Motor neuron (in vitro differentiated cells): Measurements from ENCODE around the gene TMEM235. TPM values are rescaled to one million over a fixed set of nuclear protein-coding genes. Genes with fewer than 3 reads are reported as not detected.
A peak's percentile ranks its signal among the peaks of the same experiment; 100 is the strongest.
"Not testable (repeated sequence)": the region's sequence is repeated elsewhere in the genome, so short reads cannot be mapped to it uniquely, and the experiment has no call there.

Source experiments
- ATAC-seq, 8 experiments: fragments of 200-7000 bp; cut with Tn5 transposase; replicated peaks in 6 of 8; 2 replicates each; pipeline ENCODE4 v1.8.0; 2021; ENCODE audit warnings: mild to moderate bottlenecking in 8 of 8, moderate library complexity in 8 of 8
- H3K27ac ChIP-seq, 2 donors: fragments of 250-450 bp; sonication (Bioruptor Pico); 2 replicates each; pipeline ENCODE4 v1.9.0; 2021; ENCODE audit warnings: antibody characterized with exemption in 2 of 2, mild to moderate bottlenecking in 2 of 2, moderate library complexity in 1 of 2
- H3K4me1 ChIP-seq, 2 donors: fragments of 250-450 bp; sonication (Bioruptor Pico); replicated peaks in 1 of 2; 2 replicates each; pipeline ENCODE4 v1.6.1; 2021; ENCODE audit warnings: antibody characterized with exemption in 2 of 2, mild to moderate bottlenecking in 2 of 2, moderate library complexity in 1 of 2
- H3K4me3 ChIP-seq, 5 donors: fragments of 250-450 bp; sonication (Bioruptor Pico); 2 replicates each; pipeline ENCODE4 v1.9.0; 2021; ENCODE audit warnings: antibody characterized with exemption in 5 of 5, mild to moderate bottlenecking in 5 of 5, moderate library complexity in 4 of 5
- WGBS, 10 experiments: fragments of 450-650 bp; shearing (Covaris generic); methylation state at CpG; one replicate each; pipeline ENCODE4 v1.0.0; 2022; 5-methylcytosine and 5-hydroxymethylcytosine counted together
- in situ Hi-C, 9 experiments: fragments of 400-800 bp; cut with MboI; loops; one replicate each; pipeline ENCODE4 v1.15.0; 2021; ENCODE audit warnings: low sequenced_read_pairs in 9 of 9, low pct_unique_long_range_greater_than_20kb in 2 of 9; ENCODE audit not compliant: unreplicated experiment in 9 of 9
- total RNA-seq, 8 experiments: library from RNA; unstranded; fragments of 300-600 nt; gene quantifications; 2 replicates each; pipeline versions ENCODE4 v1.2.3 to v1.2.4, GENCODE V29; 2022

TMEM235 gene
- total RNA-seq, 8 experiments from 2014 or later, result 0.13 to 0.66 (median 0.31) TPM; not detected in 5

DNA sequence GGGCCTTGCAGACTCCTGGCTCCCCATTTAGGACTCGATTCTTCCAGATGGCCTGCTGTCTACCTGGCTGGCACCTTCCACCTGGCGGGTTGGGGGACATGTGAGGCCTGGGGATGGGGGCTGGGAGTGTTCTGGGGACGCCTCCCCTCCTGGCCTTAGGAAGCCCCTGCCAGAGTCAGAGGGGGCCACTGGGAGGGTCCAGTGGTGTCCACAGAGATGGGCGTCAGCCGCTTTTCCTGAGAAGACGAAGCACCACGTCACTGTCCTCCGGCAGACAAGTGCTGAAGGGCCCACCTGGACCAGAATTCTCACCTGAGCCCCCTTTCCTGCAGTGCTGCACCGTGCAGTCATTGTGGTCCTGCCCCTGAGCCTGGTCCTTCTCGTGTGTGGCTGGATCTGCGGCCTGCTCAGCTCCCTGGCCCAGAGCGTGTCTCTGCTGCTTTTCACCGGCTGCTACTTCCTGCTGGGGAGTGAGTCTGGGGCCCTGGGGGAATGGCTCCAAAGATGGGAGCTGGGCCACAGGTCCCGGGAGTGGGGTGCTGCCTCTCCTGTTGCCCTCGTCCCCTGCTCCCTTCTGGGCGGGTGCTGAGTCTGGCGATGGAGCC lies 2.9 kb downstream of the TMEM235 start:
- whole genome bisulfite sequencing, 10 experiments, result 70 to 100% (median 81%) methylated on average over 1 to 6 of the region's 17 CpGs; no CpG with 5 or more reads in 5 of the 10 experiments
- peaks cover 19 to 26% of the 10 kb centered on the region in 2 donors for H3K4me1 ChIP-seq
- in situ Hi-C loops, result no loop called here
- H3K4me3 ChIP-seq, result no peak overlapping the region
- ATAC-seq, result no peak
- no peak overlapping the region for H3K27ac ChIP-seq

DNA sequence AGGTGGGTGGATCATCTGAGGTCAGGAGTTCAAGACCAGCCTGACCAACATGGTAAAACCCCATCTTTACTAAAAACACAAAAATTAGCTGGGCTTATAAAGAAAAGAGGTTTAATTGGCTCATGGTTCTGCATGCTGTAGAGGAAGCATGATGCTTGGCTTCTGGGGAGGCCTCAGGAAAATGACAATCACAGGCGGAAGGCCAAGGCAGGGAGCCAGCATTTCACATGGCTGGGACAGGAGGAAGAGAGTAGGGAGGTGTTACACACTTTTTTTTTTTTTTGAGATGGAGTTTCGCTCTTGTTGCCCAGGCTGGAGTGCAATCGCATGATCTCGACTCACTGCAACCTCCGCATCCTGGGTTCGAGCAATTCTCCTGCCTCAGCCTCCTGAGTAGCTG lies 3.6 kb downstream of the TMEM235 start:
- H3K4me1 ChIP-seq, result peaks cover 19 to 26% of the 10 kb centered on the region in 2 donors
- H3K4me3 ChIP-seq, H3K27ac ChIP-seq, ATAC-seq, in situ Hi-C loops: not testable (repeated sequence)
- WGBS, 10 experiments, result 83 to 100% (median 95%) methylated on average over 1 to 5 of the region's 6 CpGs; no CpG with 5 or more reads in 3 of the 10 experiments

DNA sequence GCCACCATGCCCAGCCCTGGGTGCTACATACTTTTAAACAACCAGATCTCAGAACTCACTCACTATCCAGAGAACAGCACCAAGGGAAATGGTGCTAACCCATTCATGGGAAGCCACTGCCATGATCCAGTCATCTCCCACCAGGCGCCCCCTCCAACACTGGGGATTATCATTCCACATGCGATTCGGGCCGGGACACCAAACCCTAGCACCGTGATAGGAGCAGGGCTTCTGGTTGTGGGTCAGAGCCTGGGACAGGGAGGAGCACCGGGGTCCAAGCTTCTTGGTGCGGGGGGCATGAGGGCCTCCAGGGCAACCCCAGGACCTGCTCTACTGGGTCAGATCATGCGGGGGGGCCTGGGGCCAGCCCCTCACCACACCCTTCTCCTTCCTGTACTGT lies 4.5 kb downstream of the TMEM235 start:
- no peak overlapping the region for H3K27ac ChIP-seq
- no peak for ATAC-seq
- H3K4me3 ChIP-seq, result no peak overlapping the region
- WGBS, 10 experiments, result 78% methylated on average over 5 of the region's 8 CpGs; no CpG with 5 or more reads in 9 of the 10 experiments
- in situ Hi-C loops, result no loop called here
- peaks cover 19 to 26% of the 10 kb centered on the region in 2 donors for H3K4me1 ChIP-seq

DNA sequence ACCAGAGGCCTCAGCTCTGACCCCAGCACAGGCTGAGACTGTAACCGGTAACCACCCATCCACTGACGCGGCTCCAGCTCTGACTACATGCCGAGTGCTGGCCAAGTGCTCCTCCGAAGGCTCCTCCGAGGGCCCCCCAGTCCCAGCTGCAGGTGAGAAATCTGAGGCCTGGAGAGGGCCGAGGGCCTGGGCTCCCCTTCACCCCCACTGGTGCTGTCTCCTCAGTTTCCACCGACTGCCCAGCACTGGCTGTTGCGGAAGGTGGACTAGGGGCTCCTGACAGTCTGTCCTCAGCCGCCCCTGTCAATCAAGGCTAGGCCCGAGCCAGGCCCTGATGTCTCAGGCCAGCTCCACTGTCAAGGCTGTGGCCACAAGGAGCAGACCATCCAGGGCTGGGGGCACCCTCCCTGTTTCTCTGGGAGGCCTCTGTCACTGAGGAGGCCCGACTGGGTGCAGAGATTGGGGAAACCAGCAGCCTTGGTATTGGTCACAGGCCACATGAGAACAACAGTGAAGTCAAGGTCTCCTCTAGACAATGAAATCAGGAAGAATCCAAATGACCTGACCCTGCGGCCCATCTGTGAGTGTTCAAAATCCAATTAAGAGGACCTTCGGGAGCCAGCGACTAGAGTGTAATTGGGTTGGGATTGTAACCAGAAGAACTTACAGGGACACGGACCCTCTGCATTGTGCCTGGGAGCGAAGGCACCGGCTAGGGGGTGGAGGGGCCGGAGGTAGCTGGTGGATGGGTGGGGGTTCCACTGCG lies 5.1 kb downstream of the TMEM235 start:
- ATAC-seq, result no peak
- H3K4me3 ChIP-seq, result no peak overlapping the region
- H3K27ac ChIP-seq, result peak overlapping the region in 1 of 2 donors; percentile 29
- in situ Hi-C loops, result no loop called here
- WGBS, 10 experiments, result 80 to 100% (median 88%) methylated on average over 2 to 7 of the region's 20 CpGs; no CpG with 5 or more reads in 7 of the 10 experiments
- peaks cover 14 to 20% of the 10 kb centered on the region in 2 donors for H3K4me1 ChIP-seq

DNA sequence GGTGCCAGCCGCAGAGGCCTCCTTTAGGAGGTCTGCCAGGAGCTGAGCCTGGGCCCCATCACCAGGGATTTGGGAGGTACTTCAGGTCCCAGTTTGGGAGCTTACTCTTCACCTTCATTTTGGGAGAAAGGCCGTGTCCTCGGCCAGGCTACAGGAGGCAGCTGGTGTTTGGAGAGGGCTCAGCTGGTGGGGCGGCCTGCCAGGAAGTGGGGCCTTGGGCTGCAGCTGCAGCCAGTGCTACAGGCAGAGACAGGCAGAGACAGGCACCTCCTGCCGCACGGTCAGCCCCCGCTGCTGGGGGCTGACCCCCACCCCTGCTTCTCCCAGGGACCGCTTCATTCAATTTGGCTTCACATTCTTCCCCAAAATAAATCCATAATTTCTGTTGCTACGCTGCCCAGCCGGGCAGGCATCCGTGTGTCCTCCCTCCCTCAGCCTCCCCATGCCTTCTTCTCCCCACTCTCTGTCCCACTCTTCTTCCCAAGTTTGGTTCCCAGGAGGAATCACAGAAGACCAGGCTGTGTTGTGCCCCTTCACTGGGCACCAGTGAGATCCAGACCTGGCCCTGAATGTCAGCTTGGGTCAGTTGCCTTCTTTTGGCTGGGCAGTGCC lies 6.1 kb downstream of the TMEM235 start:
- ATAC-seq, result no peak
- peak overlapping the region in 1 of 2 donors; percentile 29 for H3K27ac ChIP-seq
- H3K4me1 ChIP-seq, result peaks cover 21 to 23% of the 10 kb centered on the region in 2 donors
- in situ Hi-C loops, result no loop called here
- 62 to 67% (median 66%) methylated on average over 1 to 6 of the region's 11 CpGs; no CpG with 5 or more reads in 7 of the 10 experiments for WGBS, 10 experiments
- H3K4me3 ChIP-seq, result no peak overlapping the region

DNA sequence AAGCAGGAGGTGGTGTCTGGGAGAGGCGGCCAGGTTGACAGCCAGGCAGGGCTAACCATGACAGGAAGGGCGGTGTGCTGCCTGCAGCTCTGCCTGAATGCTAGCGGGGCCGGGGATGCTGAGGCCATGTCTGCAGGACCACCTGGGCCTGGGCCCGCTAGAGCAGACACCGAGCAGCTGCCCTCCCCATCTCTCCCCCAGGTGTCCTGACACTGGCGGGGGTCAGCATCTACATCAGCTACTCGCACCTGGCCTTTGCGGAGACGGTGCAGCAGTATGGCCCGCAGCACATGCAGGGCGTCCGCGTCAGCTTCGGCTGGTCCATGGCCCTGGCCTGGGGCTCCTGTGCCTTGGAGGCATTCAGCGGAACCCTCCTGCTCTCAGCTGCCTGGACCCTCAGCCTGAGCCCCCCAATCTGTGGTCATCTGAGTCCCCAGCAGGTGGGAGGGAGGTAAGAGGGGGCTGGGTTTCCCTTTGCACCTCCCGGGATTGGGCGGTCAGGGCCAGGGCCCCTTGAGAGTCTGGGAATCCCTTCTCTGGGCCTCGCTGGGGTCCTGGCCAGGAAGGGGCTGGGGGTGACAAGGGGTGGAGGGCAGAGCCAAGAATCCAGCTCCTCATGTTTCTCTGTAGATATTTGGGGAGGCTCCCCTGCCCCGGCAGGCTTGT lies 7.5 kb downstream of the TMEM235 start:
- Histone ChIP-seq H3K4me1 (peaks cover 20 to 24% of the 10 kb centered on the region in 2 donors), H3K27ac (no peak overlapping the region), H3K4me3 (no peak overlapping the region)
- in situ Hi-C loops, result no loop called here
- 0 to 86% (median 76%) methylated on average over 1 to 3 of the region's 20 CpGs; no CpG with 5 or more reads in 5 of the 10 experiments for WGBS, 10 experiments
- no peak for ATAC-seq

DNA sequence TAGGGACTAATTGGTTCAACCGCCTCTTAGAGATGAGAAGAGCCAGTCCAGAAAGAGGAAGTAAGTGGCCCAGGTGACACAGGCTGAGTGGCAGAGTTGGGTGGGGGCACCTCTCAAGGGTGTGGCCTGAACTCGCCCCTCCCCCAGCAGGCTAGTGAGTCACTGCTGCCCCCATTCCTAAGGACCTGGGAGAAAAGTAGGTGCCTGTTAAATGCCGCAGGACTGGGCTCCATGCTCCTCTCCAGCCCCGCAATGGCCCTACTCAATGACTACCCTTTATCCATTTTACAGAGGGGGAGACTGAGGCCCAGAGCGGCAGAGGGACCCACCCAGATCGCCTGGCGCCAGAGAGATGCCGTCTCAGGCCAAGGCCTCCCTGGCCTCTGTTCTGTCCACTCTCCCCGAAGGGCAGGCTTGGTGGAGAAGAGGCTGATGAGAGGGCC lies 8.1 kb downstream of the TMEM235 start:
- Histone ChIP-seq H3K27ac (no peak overlapping the region), H3K4me3 (no peak overlapping the region), H3K4me1 (peaks cover 20 to 24% of the 10 kb centered on the region in 2 donors)
- no peak for ATAC-seq
- in situ Hi-C loops, result no loop called here
- 80 to 100% (median 90%) methylated on average over 1 to 5 of the region's 9 CpGs; no CpG with 5 or more reads in 6 of the 10 experiments for WGBS, 10 experiments

DNA sequence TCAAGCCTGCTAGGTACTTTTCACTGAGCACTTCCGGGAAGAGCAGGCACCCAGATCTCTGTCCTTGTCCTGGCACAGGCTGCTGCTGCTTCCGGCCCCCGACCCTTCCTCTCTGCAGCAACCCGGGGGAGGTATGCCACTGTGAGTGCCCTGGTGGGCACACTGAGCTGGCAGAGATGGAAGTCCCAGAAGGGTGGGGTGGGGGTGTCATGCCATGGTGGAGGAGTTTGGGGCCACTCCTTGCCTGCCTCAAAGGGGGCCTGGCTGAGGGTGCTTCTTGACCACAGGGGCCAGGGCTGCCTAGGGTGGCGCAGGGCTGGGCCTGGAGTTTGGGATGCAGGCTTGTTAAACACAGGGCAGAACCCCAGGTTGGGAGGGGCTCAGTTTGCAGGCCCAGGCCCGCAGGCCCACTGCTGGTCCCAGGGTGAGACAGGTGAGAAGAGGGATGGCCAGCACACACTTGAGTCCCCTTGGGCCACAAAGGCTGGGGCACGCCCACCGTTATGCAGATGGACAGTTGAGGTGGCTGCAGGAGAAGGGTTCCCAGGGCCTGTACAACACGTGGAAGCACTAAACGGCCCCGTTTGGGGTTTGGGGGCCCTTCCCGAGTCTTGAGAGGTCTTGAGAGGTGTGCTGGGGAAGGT lies 8.7 kb downstream of the TMEM235 start:
- Histone ChIP-seq H3K4me3 (no peak overlapping the region), H3K27ac (no peak overlapping the region), H3K4me1 (peaks cover 20 to 24% of the 10 kb centered on the region in 2 donors)
- in situ Hi-C loops, result no loop called here
- 63 to 100% (median 100%) methylated on average over 1 to 6 of the region's 12 CpGs; no CpG with 5 or more reads in 5 of the 10 experiments for WGBS, 10 experiments
- no peak for ATAC-seq

DNA sequence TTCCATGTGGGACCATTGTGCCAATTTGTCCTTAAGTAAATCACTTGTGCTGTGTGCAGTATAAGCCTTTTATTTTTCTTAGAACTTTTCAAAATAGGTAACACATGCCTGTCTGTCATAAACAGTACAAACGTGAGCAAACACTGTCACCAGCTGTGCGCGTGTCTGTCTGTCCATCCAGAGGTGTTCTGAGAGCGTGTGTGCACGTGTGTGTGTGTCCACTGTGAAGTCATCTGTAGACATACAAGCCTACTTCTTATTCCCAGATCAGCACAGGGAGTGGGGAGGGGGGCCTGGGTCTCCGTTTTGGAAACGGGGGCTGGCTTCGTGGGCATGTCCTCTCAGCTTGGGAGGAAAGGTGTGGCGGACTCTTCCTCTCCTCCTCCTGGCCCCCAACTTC lies 9.4 kb downstream of the TMEM235 start:
- WGBS, 10 experiments, result 29 to 84% (median 63%) methylated on average over 1 to 4 of the region's 9 CpGs; no CpG with 5 or more reads in 7 of the 10 experiments
- no peak for ATAC-seq
- Histone ChIP-seq H3K4me1 (peaks cover 20 to 24% of the 10 kb centered on the region in 2 donors), H3K27ac (peak overlapping the region in 1 of 2 donors; percentile 15), H3K4me3 (no peak overlapping the region)
- in situ Hi-C loops, result no loop called here

DNA sequence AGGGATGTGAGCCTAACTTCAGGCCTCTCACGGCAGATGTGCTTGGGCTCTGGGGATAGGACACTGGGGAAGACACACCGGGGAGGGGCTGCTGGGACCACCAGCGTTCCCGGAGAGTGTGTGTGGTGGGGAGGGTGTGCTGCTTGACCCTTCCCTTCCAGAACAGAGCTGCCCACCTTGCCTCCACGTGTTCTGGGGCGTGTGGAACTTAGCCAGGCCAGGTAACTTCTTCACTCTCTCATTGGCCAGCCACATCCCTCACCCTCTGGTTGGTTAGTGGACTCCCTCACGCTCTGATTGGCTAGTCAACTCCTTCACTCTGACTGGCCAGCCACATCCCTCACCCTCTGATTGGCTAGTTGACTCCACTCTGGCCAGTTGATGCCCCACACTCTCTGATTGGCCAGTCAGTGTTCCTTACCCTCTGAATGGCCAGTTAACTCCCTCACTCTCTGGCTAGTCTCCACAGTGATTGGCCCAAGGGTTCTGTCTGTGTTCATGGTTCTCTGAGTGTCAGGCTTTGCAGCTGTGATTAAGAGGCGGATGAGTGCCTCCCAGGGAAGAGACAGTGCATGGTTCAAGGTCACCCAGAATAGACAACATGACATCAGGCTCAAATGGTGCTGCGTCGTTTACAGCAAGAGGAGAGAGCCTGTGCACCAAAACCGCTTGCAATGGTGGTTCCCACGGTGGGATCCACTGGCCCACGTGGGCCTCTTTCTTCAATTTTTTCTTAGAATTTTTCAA lies 10.0 kb downstream of the TMEM235 start:
- Histone ChIP-seq H3K4me1 (peaks cover 20 to 24% of the 10 kb centered on the region in 2 donors), H3K27ac (peak overlapping the region; percentile 74 to 77), H3K4me3 (no peak overlapping the region)
- ATAC-seq, result peak; percentile 73 to 97 (median 94)
- in situ Hi-C loops, result no loop called here
- 69 to 100% (median 81%) methylated on average over 4 to 7 of the region's 13 CpGs; no CpG with 5 or more reads in 5 of the 10 experiments for WGBS, 10 experiments

DNA sequence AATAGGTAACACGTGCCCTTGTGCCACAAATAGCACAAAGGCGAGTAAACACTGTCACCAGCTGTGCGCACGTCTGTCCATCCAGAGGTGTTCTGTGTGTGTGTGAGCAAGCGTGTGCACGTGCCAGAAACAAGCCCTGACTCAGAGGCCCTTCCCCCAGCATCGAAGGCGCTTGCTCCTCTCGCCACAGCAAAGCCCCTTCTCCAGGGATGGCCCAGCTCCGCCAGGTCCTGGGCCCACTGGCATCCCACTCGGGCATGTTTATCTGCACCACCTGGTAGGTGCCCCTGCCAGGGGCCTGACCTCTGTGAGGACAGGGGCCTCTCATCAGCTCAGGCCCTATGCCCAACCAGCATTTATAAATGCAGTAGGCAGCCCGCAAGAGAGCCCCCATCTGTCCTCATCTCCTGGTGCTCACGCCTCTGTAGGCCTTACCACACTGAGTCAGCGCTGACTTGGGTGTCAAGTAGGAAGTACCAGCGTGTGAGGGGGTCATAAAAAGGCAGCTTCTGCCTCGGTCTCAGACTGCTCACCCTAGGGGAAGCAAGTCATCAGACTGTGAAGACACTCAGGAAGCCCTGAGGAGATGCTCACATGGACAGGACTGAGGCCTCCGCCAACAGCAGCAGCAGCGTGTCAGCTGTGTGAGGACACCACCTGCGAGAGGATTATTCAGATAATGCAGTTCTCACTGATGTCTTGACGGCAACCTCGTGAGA lies 10.8 kb downstream of the TMEM235 start:
- Histone ChIP-seq H3K27ac (peak overlapping the region; percentile 74 to 77), H3K4me1 (peaks cover 12 to 17% of the 10 kb centered on the region in 2 donors), H3K4me3 (no peak overlapping the region)
- in situ Hi-C loops, result no loop called here
- WGBS, 10 experiments, result 29 to 100% (median 73%) methylated on average over 1 to 6 of the region's 21 CpGs; no CpG with 5 or more reads in 3 of the 10 experiments
- peak in 5 of 8 experiments; percentile 5 to 10 (median 7) for ATAC-seq
